CD4-positive, alpha-beta memory T cell (primary cell): ENCODE measurements around the gene RRAS2. TPM values are rescaled to one million over a fixed set of nuclear protein-coding genes. Genes with fewer than 3 reads are reported as not detected.
A peak's percentile ranks its signal among the peaks of the same experiment; 100 is the strongest.

Experiments used
- CTCF ChIA-PET: fragments of 350-600 bp; sonication (Branson Sonifier 250); formaldehyde crosslinking; loops from one replicate; lab custom pipeline; 2021; ENCODE audit warnings: inconsistent platforms; ENCODE audit not compliant: partially characterized antibody; lab: Charles Lee
- POLR2A ChIA-PET: fragments of 350-600 bp; sonication (Branson Sonifier 250); formaldehyde crosslinking; loops from one replicate; lab custom pipeline; 2021; ENCODE audit not compliant: partially characterized antibody; lab: Charles Lee
- DNase-seq, 5 donors: peaks; one replicate each; pipeline versions ENCODE4 v3.0.0 to v3.0.0-alpha.2; 2020 to 2022; ENCODE audit warnings: mixed read lengths in 1 of 5
- H3K27ac ChIP-seq: one replicate; pipeline ENCODE4 v1.7.0; 2013; ENCODE audit warnings: low read depth, low read length
- H3K27me3 ChIP-seq: 2 replicates; pipeline ENCODE4 v1.7.0; 2013; ENCODE audit warnings: mild to moderate bottlenecking, low read length, moderate library complexity; ENCODE audit not compliant: insufficient read depth
- H3K36me3 ChIP-seq: 2 replicates; pipeline ENCODE4 v1.7.0; 2013; ENCODE audit warnings: mild to moderate bottlenecking, low read length, moderate library complexity; ENCODE audit not compliant: insufficient read depth
- H3K4me1 ChIP-seq: 2 replicates; pipeline ENCODE4 v1.7.0; 2013; ENCODE audit warnings: mild to moderate bottlenecking, low read length, moderate library complexity; ENCODE audit not compliant: insufficient read depth
- H3K4me3 ChIP-seq, 2 donors: one replicate each; pipeline ENCODE4 v1.7.0; 2013; ENCODE audit warnings: low read length in 2 of 2, mild to moderate bottlenecking in 1 of 2
- H3K9me3 ChIP-seq, 2 donors: one replicate each; pipeline ENCODE4 v1.7.0; 2013; ENCODE audit warnings: low read length in 2 of 2, control low read depth in 1 of 2; ENCODE audit not compliant: control insufficient read depth in 1 of 2
- H3K27ac Mint-ChIP-seq, 7 donors: one replicate each; pipeline ENCODE4 v1.8.0; 2020 to 2021; ENCODE audit warnings: mixed read lengths in 7 of 7, mild to moderate bottlenecking in 6 of 7, inconsistent platforms in 3 of 7, moderate library complexity in 3 of 7
- H3K27me3 Mint-ChIP-seq, 2 donors: one replicate each; pipeline ENCODE4 v1.8.0; 2020 to 2021; ENCODE audit warnings: mixed read lengths in 2 of 2
- H3K36me3 Mint-ChIP-seq, 2 donors: one replicate each; pipeline ENCODE4 v1.8.0; 2020 to 2021; ENCODE audit warnings: mixed read lengths in 2 of 2, inconsistent platforms in 1 of 2, mild to moderate bottlenecking in 1 of 2
- H3K4me1 Mint-ChIP-seq, 4 donors: one replicate each; pipeline ENCODE4 v1.8.0; 2020 to 2021; ENCODE audit warnings: mixed read lengths in 4 of 4, mild to moderate bottlenecking in 1 of 4
- H3K4me3 Mint-ChIP-seq, 8 donors: one replicate each; pipeline ENCODE4 v1.8.0; 2020 to 2021; ENCODE audit warnings: mixed read lengths in 8 of 8, mild to moderate bottlenecking in 7 of 8, moderate library complexity in 6 of 8, inconsistent platforms in 3 of 8
- H3K9me3 Mint-ChIP-seq, 8 donors: one replicate each; pipeline ENCODE4 v1.8.0; 2020 to 2021; ENCODE audit warnings: mixed read lengths in 8 of 8, mild to moderate bottlenecking in 5 of 8, inconsistent platforms in 3 of 8, moderate library complexity in 1 of 8
- intact Hi-C: fragments of 100-400 bp; cut with micrococcal nuclease; formaldehyde crosslinking; loops from one replicate; pipeline ENCODE4 v1.15.1; 2023
- polyA plus RNA-seq, 2 donors: library from polyadenylated mRNA; unstranded; fragments of 300-500 nt; fragmentation: Illumina TruSeq; gene quantifications; one replicate each; pipeline ENCODE4 v1.2.3, GENCODE V29; 2021
- total RNA-seq, 2 experiments: library from RNA; stranded (reverse); gene quantifications; one replicate each; pipeline ENCODE4 v1.2.3, GENCODE V29; 2021

RRAS2 gene
- total and polyA plus RNA-seq, 4 experiments from 2014 or later, result 11.4 to 12.5 (median 11.6) TPM

DNA sequence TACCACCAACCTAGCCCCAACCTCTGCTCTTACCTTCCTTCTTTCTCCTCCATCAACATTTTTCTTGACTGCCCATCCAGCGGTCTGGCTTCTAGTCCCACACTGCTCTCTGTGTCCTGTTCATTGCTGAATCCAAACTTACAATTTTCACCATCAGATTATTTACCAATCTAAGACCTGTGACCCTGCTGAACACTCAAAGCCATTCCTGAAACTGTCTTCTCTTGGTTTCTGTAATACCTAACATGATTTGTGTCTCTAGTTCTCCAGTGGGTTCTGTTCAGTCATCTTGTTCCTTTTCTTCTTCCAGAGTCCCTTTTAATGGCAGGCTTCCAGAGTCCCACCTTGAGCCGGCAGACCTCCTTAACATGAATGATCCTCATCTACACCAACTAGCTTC is 24.1 kb downstream of the RRAS2 start:
- Mint-ChIP-seq H3K4me1 (peaks cover 17 to 30% (median 29%) of the 10 kb centered on the region in 4 donors), H3K36me3 (peaks cover 14 to 24% of the 10 kb centered on the region in 2 donors), H3K27ac (peak overlapping the region in 2 of 7 donors; percentile 12 to 65), H3K9me3 (peaks cover 7 to 23% (median 18%) of the 10 kb centered on the region in 8 donors), H3K4me3 (no peak overlapping the region), H3K27me3 (no peaks in the 10 kb centered on the region)
- POLR2A ChIA-PET, result no interaction called here
- Histone ChIP-seq H3K4me3 (no peak overlapping the region), H3K27me3 (no peaks in the 10 kb centered on the region), H3K36me3 (no peaks in the 10 kb centered on the region), H3K4me1 (no peaks in the 10 kb centered on the region), H3K27ac (no peak overlapping the region), H3K9me3 (no peaks in the 10 kb centered on the region)
- CTCF ChIA-PET, result no interaction called here
- intact Hi-C loops, result no loop called here
- no peak for DNase-seq

DNA sequence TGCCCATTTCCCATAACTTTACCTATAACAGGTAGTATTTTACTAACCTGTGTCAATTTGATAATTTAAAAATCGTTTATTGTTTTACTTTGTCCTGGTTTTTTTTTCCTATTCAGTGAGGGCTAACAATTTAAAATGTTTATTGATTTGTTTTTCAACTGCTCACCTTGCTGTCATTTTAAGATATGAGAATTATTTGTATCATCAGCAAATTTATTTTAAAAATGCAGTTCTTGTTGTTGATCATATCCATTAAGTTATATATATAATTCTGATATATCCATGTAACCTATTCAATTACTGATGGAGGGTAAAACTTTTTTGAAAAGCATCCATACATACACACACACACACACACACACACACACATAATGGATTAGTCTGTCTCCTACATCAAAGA is 24.8 kb downstream of the RRAS2 start:
- POLR2A ChIA-PET, result no interaction called here
- H3K9me3 ChIP-seq, result no peaks in the 10 kb centered on the region
- H3K36me3 ChIP-seq, result no peaks in the 10 kb centered on the region
- peaks cover 14 to 24% of the 10 kb centered on the region in 2 donors for H3K36me3 Mint-ChIP-seq
- H3K4me3 Mint-ChIP-seq, result no peak overlapping the region
- peaks cover 7 to 23% (median 18%) of the 10 kb centered on the region in 8 donors for H3K9me3 Mint-ChIP-seq
- no peak overlapping the region for H3K27ac ChIP-seq
- no peak for DNase-seq
- no peak overlapping the region for H3K4me3 ChIP-seq
- H3K4me1 Mint-ChIP-seq, result peaks cover 17 to 30% (median 29%) of the 10 kb centered on the region in 4 donors
- H3K27ac Mint-ChIP-seq, result peak overlapping the region in 1 of 7 donors; percentile 10
- CTCF ChIA-PET, result interaction anchor here (2.8 kb wide), 1 partner anchor 26 kb away, joined by 9 read pairs; no protein-coding TSS in a partner anchor
- intact Hi-C loops, result no loop called here
- no peaks in the 10 kb centered on the region for H3K4me1 ChIP-seq
- no peaks in the 10 kb centered on the region for H3K27me3 Mint-ChIP-seq
- no peaks in the 10 kb centered on the region for H3K27me3 ChIP-seq

DNA sequence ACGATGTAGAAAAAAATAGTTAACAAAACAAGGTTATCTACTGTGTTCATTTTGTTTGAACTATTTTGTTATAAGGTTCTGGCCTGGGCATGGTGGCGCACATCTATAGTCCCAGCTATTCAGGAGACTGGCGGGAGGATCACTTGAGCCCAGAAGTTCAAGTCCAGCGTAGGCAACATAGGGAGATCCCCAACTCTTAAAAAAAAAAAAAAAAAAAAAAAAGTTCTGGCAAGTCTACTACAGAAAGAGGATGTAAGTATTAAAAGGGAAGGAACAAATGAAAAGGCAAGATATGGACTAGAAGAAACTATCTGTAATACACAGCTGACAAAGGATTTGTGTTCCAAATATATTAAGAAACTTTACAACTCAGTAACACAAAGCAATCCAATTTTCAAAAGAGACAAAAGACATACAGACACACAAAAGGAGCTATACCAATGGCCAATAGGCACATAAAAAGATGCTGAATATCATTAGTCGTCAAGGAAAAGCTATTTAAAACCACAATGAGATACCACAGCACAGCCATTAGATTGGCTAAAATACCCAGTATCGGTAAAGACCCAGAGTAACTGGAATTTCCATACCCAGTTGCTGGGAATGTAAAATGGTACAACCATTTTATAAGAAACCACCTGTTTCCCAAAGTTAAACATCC is 27.4 kb downstream of the RRAS2 start:
- peaks cover 20 to 33% (median 31%) of the 10 kb centered on the region in 4 donors for H3K4me1 Mint-ChIP-seq
- Histone ChIP-seq H3K27ac (no peak overlapping the region), H3K9me3 (no peaks in the 10 kb centered on the region), H3K4me1 (peaks cover 11% of the 10 kb centered on the region), H3K36me3 (no peaks in the 10 kb centered on the region), H3K27me3 (no peaks in the 10 kb centered on the region), H3K4me3 (no peak overlapping the region)
- DNase-seq, result no peak
- ChIA-PET CTCF (interaction anchor here (0.6 to 2.8 kb wide), 3 partner anchors 24 to 576 kb away, joined by 3 to 9 read pairs (median 3); no protein-coding TSS in a partner anchor), POLR2A (interaction anchor here (1.8 kb wide), 1 partner anchor 11 kb away, joined by 6 read pairs; no protein-coding TSS in a partner anchor)
- no peaks in the 10 kb centered on the region for H3K27me3 Mint-ChIP-seq
- intact Hi-C loops, result no loop called here
- H3K9me3 Mint-ChIP-seq, result peaks cover 2 to 15% (median 11%) of the 10 kb centered on the region in 8 donors
- no peak overlapping the region for H3K4me3 Mint-ChIP-seq
- no peak overlapping the region for H3K27ac Mint-ChIP-seq
- H3K36me3 Mint-ChIP-seq, result peaks cover 6 to 14% of the 10 kb centered on the region in 2 donors

DNA sequence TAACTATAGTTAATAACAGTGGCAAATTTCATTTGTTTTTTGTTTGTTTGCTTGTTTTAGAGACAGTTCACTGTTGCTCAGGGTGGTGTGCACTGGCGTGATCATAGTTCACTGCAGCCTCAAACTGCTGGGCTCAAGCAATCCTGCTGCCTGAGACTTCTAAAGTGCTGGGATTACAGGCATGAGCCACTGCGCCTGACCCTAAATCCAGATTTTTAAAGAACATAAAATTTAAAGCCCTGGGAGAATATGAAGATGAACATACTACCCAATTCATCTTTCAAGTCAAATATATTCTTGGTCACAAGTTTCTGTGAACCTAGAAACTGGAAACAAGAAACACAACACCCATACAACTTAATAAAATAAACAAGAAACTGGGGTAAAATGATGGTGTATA is 28.1 kb downstream of the RRAS2 start:
- Mint-ChIP-seq H3K4me1 (peaks cover 21 to 32% (median 26%) of the 10 kb centered on the region in 4 donors), H3K36me3 (peaks cover 2 to 8% of the 10 kb centered on the region in 2 donors), H3K27ac (no peak overlapping the region), H3K27me3 (no peaks in the 10 kb centered on the region), H3K4me3 (no peak overlapping the region), H3K9me3 (peaks cover 0 to 8% (median 4%) of the 10 kb centered on the region in 8 donors)
- H3K36me3 ChIP-seq, result no peaks in the 10 kb centered on the region
- ChIA-PET POLR2A (interaction anchor here (1.8 kb wide), 1 partner anchor 11 kb away, joined by 6 read pairs; no protein-coding TSS in a partner anchor), CTCF (no interaction called here)
- H3K4me1 ChIP-seq, result peaks cover 16% of the 10 kb centered on the region
- no peak for DNase-seq
- intact Hi-C loops, result no loop called here
- H3K27ac ChIP-seq, result no peak overlapping the region
- H3K4me3 ChIP-seq, result no peak overlapping the region
- no peaks in the 10 kb centered on the region for H3K27me3 ChIP-seq
- H3K9me3 ChIP-seq, result no peaks in the 10 kb centered on the region

DNA sequence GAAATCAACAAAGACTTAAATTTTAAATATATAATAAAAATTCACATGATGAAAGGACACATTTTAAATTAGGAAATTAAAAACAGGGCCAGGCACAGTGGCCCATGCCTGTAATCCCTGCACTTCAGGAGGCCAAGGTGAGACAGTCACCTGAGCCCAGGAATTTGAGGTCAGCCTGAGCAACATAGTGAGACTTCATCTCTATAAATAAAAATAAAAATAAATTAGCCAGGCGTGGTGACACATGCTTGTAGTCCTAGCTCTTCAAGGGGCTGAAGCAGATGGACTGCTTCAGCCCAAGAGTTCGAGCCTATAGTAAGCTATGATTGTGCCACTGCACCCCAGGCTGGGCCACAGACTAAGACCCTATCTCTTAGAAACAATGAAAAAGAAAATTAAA is 29.3 kb downstream of the RRAS2 start:
- intact Hi-C loops, result no loop called here
- H3K27ac ChIP-seq, result no peak overlapping the region
- H3K4me3 ChIP-seq, result no peak overlapping the region
- no peaks in the 10 kb centered on the region for H3K9me3 ChIP-seq
- no peak for DNase-seq
- Mint-ChIP-seq H3K4me3 (no peak overlapping the region), H3K27ac (no peak overlapping the region), H3K27me3 (no peaks in the 10 kb centered on the region), H3K4me1 (peaks cover 19 to 33% (median 25%) of the 10 kb centered on the region in 4 donors), H3K9me3 (no peaks in the 10 kb centered on the region), H3K36me3 (peaks cover 0 to 1% of the 10 kb centered on the region in 2 donors)
- no peaks in the 10 kb centered on the region for H3K27me3 ChIP-seq
- POLR2A ChIA-PET, result interaction anchor here (1.2 kb wide), 1 partner anchor 10 kb away, joined by 5 read pairs; no protein-coding TSS in a partner anchor
- H3K36me3 ChIP-seq, result no peaks in the 10 kb centered on the region
- CTCF ChIA-PET, result interaction anchor here (1.3 to 1.4 kb wide), 2 partner anchors 20 to 125 kb away, joined by 3 read pairs; no protein-coding TSS in a partner anchor
- peaks cover 21% of the 10 kb centered on the region for H3K4me1 ChIP-seq

DNA sequence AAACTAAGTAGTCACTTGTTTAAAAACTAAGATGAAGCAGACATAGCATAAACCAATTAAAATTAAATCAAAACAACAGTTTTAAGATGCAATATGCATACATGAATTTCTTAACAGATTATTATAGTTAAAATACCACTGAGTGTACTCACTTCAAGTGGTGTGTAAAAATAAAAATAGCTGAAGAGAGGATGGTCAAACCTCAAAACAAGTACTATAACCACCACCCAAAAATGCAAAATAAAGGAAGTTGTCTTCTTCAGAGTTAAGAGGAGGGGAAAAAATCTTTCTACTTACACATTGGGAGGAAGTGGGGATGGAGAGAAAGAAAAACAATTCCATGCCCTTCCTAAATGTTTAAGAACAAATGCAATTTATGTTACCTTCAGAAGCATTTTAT is 31.9 kb downstream of the RRAS2 start:
- no peak overlapping the region for H3K4me3 ChIP-seq
- ChIA-PET POLR2A (no interaction called here), CTCF (interaction anchor here (1.2 kb wide), 1 partner anchor 19 kb away, joined by 3 read pairs; no protein-coding TSS in a partner anchor)
- DNase-seq, result no peak
- intact Hi-C loops, result no loop called here
- H3K9me3 ChIP-seq, result no peaks in the 10 kb centered on the region
- Mint-ChIP-seq H3K27me3 (no peaks in the 10 kb centered on the region), H3K4me1 (peaks cover 19 to 53% (median 35%) of the 10 kb centered on the region in 4 donors), H3K9me3 (no peaks in the 10 kb centered on the region), H3K27ac (no peak overlapping the region), H3K4me3 (peak overlapping the region in 3 of 8 donors; percentile 26 to 55 (median 53)), H3K36me3 (no peaks in the 10 kb centered on the region)
- no peaks in the 10 kb centered on the region for H3K36me3 ChIP-seq
- H3K4me1 ChIP-seq, result peaks cover 21% of the 10 kb centered on the region
- no peaks in the 10 kb centered on the region for H3K27me3 ChIP-seq
- no peak overlapping the region for H3K27ac ChIP-seq

DNA sequence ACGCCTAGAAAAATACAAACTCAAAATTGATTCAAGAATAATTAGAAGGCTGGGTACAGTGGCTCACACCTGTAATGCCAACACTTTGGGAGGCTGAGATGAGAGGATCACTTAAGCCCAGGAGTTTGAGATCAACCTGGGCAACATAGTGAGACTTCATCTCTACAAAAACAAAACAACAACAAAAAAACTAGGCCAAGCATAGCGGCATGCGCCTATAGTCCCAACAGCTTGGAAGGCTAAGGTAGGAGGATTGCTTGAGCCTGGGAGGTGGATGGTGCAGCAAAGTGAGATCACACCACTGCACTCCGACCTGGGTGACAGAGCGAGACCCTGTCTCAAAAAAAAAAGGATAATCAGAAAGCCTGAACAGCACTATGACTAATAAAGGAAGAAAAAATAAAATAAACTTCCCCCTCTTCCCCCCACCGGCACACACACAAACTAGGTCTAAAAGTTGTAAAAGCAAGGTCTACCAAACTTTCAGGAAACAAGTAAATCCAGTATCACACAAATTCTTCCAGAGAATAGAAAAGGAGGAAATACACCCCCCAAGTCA is 35.8 kb downstream of the RRAS2 start:
- Histone ChIP-seq H3K27ac (no peak overlapping the region), H3K4me1 (peaks cover 57% of the 10 kb centered on the region)
- intact Hi-C loops, result no loop called here

More for the DNA sequence above, 35.8 kb downstream of the RRAS2 start:
- Mint-ChIP-seq H3K4me1 (peaks cover 39 to 80% (median 55%) of the 10 kb centered on the region in 4 donors), H3K36me3 (no peaks in the 10 kb centered on the region), H3K9me3 (no peaks in the 10 kb centered on the region), H3K27ac (no peak overlapping the region), H3K27me3 (no peaks in the 10 kb centered on the region), H3K4me3 (peak overlapping the region in 2 of 8 donors; percentile 3 to 9)
- H3K27me3 ChIP-seq, result no peaks in the 10 kb centered on the region
- ChIA-PET CTCF (no interaction called here), POLR2A (interaction anchor here (1.6 kb wide), 1 partner anchor 35 kb away, joined by 4 read pairs; no protein-coding TSS in a partner anchor)
- H3K36me3 ChIP-seq, result no peaks in the 10 kb centered on the region
- H3K4me3 ChIP-seq, result no peak overlapping the region
- no peak for DNase-seq
- no peaks in the 10 kb centered on the region for H3K9me3 ChIP-seq
